Measurements from ENCODE around the gene LLGL2. TPM values are rescaled to one million over a fixed set of nuclear protein-coding genes. Genes with fewer than 3 reads are reported as not detected.
A peak's percentile ranks its signal among the peaks of the same experiment; 100 is the strongest.

The LLGL2 gene
- total and polyA plus RNA-seq, 3 experiments from 2014 or later, result 17.1 to 39.5 (median 17.8) TPM

DNA sequence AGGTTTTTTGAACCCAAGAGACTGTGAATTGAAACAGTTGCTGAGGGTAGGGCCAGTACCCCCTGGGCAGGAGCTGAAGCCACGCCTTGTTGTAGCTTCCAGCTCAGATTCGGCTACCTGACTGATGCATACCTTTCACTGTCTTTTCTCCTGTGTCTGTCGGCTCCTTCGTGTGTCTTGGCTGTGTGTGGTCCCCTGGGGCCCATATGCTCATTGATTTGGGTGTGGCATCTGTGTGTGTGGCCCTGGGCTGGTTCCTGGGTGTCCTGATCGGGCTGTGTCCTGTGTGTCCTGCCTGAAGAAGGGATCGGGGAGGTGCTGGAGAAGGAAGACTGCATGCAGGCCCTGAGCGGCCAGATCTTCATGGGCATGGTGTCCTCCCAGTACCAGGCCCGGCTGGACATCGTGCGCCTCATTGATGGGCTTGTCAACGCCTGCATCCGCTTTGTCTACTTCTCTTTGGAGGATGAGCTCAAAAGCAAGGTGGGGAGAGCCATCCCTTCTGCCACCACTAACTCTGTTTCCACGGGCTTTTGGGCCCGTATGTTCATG, 31.1 kb upstream of the LLGL2 start:
- H3K4me1 Mint-ChIP-seq, result peaks cover 0 to 2% (median 0%) of the 10 kb centered on the region in 3 donors
- no peaks in the 10 kb centered on the region for H3K9me3 Mint-ChIP-seq
- POLR2A ChIA-PET, result no interaction called here
- H3K27me3 Mint-ChIP-seq, result no peaks in the 10 kb centered on the region
- no peak overlapping the region for H3K27ac ChIP-seq (ENCODE audit: low read depth, low read length)
- no peaks in the 10 kb centered on the region for H3K4me1 ChIP-seq (ENCODE audit: insufficient read depth, low read length)
- H3K36me3 Mint-ChIP-seq, result peaks cover 0 to 80% (median 4%) of the 10 kb centered on the region in 3 donors
- CTCF ChIA-PET, result no interaction called here
- no peak overlapping the region for H3K4me3 ChIP-seq (ENCODE audit: low read length)
- peaks cover 9% of the 10 kb centered on the region for H3K36me3 ChIP-seq (ENCODE audit: insufficient read depth, low read length)
- H3K4me3 Mint-ChIP-seq, result no peak overlapping the region
- H3K9me3 ChIP-seq (ENCODE audit: low read length), result no peaks in the 10 kb centered on the region
- no peak overlapping the region for H3K27ac Mint-ChIP-seq
- no peaks in the 10 kb centered on the region for H3K27me3 ChIP-seq (ENCODE audit: insufficient read depth, low read length, poor library complexity, severe bottlenecking)
- no peak for DNase-seq

DNA sequence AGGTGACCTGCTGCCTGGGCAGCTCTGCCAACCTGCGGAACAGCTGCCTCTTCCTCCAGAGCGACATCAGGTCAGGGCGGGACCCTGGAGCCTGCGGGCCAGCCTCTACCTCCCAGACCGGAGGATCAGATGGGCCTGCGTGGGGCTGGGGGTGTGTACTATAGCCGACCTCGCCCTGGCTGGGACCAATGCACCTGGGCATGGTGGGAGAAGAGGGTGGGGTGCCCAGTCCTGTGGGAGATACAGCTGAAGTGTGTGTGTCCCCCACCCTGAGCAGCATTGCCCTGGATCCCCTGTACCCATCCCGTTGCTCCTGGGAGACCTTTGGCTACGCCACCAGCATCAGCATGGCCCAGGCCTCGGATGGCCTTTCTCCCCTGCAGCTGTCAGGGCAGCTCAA, 29.5 kb upstream of the LLGL2 start:
- Histone ChIP-seq H3K4me3 (ENCODE audit: low read length) (no peak overlapping the region), H3K4me1 (ENCODE audit: insufficient read depth, low read length) (no peaks in the 10 kb centered on the region), H3K9me3 (ENCODE audit: low read length) (no peaks in the 10 kb centered on the region), H3K27me3 (ENCODE audit: insufficient read depth, low read length, poor library complexity, severe bottlenecking) (no peaks in the 10 kb centered on the region), H3K27ac (ENCODE audit: low read depth, low read length) (no peak overlapping the region), H3K36me3 (ENCODE audit: insufficient read depth, low read length) (peaks cover 9% of the 10 kb centered on the region)
- Mint-ChIP-seq H3K9me3 (no peaks in the 10 kb centered on the region), H3K4me1 (no peaks in the 10 kb centered on the region), H3K4me3 (no peak overlapping the region), H3K27me3 (no peaks in the 10 kb centered on the region), H3K27ac (peak overlapping the region in 1 of 8 donors; percentile 60), H3K36me3 (peaks cover 0 to 86% (median 4%) of the 10 kb centered on the region in 3 donors)
- ChIA-PET CTCF (no interaction called here), POLR2A (no interaction called here)
- no peak for DNase-seq

DNA sequence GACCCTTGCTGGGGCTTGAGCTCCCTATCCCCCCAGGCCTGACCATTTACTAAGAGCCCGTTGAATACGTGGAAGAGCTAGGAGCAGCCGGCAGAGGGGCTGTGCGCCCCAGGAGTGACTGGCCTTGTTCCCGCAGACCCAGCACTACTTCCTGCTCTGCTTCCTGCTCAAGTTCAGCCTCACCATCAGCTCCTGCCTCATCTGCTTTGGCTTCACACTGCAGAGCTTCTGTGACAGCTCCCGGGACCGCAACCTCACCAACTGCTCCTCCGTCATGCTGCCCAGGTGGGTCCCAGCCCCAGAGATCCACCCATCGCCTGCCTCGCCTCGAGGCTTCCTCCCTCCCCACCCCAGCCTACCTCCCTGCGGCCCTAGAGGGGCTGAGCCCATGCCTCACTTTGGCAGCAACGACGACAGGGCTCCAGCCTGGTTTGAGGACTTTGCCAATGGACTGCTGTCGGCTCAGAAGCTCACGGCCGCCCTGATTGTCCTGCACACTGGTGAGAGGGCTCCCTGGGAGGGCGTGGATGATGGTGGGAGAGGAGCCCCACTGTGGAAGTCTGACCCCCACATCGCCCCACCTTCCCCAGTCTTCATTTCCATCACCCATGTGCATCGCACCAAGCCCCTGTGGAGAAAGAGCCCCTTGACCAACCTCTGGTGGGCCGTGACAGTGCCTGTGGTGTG, 27.3 kb upstream of the LLGL2 start:
- no peak for DNase-seq
- ChIA-PET CTCF (interaction anchor here (1.2 kb wide), 1 partner anchor 17 kb away, joined by 4 read pairs; no protein-coding TSS in a partner anchor), POLR2A (no interaction called here)
- H3K36me3 ChIP-seq (ENCODE audit: insufficient read depth, low read length), result peaks cover 9% of the 10 kb centered on the region
- H3K4me3 ChIP-seq (ENCODE audit: low read length), result no peak overlapping the region
- Mint-ChIP-seq H3K9me3 (no peaks in the 10 kb centered on the region), H3K4me3 (no peak overlapping the region), H3K4me1 (no peaks in the 10 kb centered on the region), H3K36me3 (peaks cover 0 to 69% (median 4%) of the 10 kb centered on the region in 3 donors), H3K27ac (peak overlapping the region in 3 of 8 donors; percentile 28 to 72 (median 47)), H3K27me3 (no peaks in the 10 kb centered on the region)
- no peaks in the 10 kb centered on the region for H3K27me3 ChIP-seq (ENCODE audit: insufficient read depth, low read length, poor library complexity, severe bottlenecking)
- no peak overlapping the region for H3K27ac ChIP-seq (ENCODE audit: low read depth, low read length)
- no peaks in the 10 kb centered on the region for H3K4me1 ChIP-seq (ENCODE audit: insufficient read depth, low read length)
- H3K9me3 ChIP-seq (ENCODE audit: low read length), result no peaks in the 10 kb centered on the region

DNA sequence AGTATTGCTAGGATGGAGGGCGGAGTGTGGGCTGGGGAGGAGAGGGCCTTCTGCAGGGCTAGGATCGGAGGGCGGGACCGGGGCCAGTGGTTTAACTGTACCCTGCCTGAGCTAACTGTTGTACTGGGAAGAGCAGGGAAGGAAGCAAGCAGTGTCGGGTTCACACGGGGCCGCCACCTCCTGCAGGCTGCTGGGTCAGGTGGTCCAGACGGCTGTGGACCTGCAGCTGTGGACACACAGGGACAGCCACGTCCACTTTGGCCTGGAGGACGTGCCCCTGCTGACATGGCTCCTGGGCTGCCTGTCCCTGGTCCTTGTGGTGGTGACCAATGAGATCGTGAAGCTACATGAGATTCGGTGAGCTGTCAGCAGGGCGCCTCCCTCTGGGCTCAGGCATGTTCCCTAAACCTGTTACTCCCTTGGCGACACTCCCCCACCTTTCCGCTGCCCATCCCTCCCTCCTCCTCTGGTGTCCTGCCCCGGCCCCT, 26.7 kb upstream of the LLGL2 start:
- no peak for DNase-seq
- Histone ChIP-seq H3K27me3 (ENCODE audit: insufficient read depth, low read length, poor library complexity, severe bottlenecking) (no peaks in the 10 kb centered on the region), H3K4me3 (ENCODE audit: low read length) (no peak overlapping the region), H3K9me3 (ENCODE audit: low read length) (no peaks in the 10 kb centered on the region), H3K36me3 (ENCODE audit: insufficient read depth, low read length) (peaks cover 9% of the 10 kb centered on the region), H3K27ac (ENCODE audit: low read depth, low read length) (no peak overlapping the region), H3K4me1 (ENCODE audit: insufficient read depth, low read length) (no peaks in the 10 kb centered on the region)
- POLR2A ChIA-PET, result no interaction called here
- Mint-ChIP-seq H3K4me1 (no peaks in the 10 kb centered on the region), H3K4me3 (no peak overlapping the region), H3K9me3 (no peaks in the 10 kb centered on the region), H3K27ac (peak overlapping the region in 2 of 8 donors; percentile 50 to 72), H3K27me3 (no peaks in the 10 kb centered on the region), H3K36me3 (peaks cover 0 to 63% (median 4%) of the 10 kb centered on the region in 3 donors)
- CTCF ChIA-PET, result interaction anchor here (1.2 kb wide), 1 partner anchor 18 kb away, joined by 4 read pairs; no protein-coding TSS in a partner anchor

DNA sequence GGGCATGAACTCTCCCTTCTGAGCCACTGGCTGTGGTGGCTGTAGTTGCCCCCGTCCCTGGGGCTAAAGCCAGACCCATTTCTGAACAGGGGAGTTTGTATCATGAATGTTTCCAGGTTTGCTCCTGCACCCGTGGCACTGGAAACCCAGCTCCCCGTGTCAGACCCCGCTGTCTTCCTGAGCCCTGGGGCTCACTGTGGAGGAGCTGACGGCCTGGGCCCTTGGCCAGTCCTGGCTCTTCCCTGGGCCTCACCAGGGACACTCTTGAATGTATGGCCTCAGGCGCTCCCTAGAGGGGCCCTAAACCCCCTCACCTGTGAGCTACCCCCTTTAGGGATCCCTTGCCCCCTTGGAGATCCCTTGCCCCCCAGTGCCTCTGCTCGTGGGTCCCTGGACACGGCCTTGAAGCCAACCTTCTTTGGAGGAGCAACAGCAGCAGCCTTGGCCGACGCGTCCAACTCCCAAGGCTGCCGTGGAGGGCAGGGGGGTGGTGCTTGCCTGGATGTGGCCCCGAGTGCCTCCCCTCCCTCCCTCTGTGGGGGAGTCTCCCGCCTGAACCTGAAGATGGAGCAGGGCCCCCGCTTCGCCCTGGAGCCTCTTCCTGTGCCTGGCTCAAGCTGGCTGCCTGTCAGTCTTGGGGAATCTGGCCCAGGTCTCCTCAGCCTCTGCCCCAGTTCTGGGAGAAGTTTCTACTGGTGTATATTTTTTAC, 26.0 kb upstream of the LLGL2 start:
- H3K4me3 Mint-ChIP-seq, result no peak overlapping the region
- CTCF ChIA-PET, result no interaction called here
- peaks cover 0 to 4% (median 0%) of the 10 kb centered on the region in 3 donors for H3K4me1 Mint-ChIP-seq
- H3K27me3 Mint-ChIP-seq, result no peaks in the 10 kb centered on the region
- Histone ChIP-seq H3K4me3 (ENCODE audit: low read length) (no peak overlapping the region), H3K4me1 (ENCODE audit: insufficient read depth, low read length) (peaks cover 6% of the 10 kb centered on the region), H3K27ac (ENCODE audit: low read depth, low read length) (no peak overlapping the region), H3K27me3 (ENCODE audit: insufficient read depth, low read length, poor library complexity, severe bottlenecking) (no peaks in the 10 kb centered on the region), H3K36me3 (ENCODE audit: insufficient read depth, low read length) (peaks cover 4% of the 10 kb centered on the region), H3K9me3 (ENCODE audit: low read length) (no peaks in the 10 kb centered on the region)
- peak overlapping the region in 1 of 8 donors; percentile 90 for H3K27ac Mint-ChIP-seq
- POLR2A ChIA-PET, result no interaction called here
- no peak for DNase-seq
- peaks cover 0 to 57% (median 2%) of the 10 kb centered on the region in 3 donors for H3K36me3 Mint-ChIP-seq
- H3K9me3 Mint-ChIP-seq, result no peaks in the 10 kb centered on the region

DNA sequence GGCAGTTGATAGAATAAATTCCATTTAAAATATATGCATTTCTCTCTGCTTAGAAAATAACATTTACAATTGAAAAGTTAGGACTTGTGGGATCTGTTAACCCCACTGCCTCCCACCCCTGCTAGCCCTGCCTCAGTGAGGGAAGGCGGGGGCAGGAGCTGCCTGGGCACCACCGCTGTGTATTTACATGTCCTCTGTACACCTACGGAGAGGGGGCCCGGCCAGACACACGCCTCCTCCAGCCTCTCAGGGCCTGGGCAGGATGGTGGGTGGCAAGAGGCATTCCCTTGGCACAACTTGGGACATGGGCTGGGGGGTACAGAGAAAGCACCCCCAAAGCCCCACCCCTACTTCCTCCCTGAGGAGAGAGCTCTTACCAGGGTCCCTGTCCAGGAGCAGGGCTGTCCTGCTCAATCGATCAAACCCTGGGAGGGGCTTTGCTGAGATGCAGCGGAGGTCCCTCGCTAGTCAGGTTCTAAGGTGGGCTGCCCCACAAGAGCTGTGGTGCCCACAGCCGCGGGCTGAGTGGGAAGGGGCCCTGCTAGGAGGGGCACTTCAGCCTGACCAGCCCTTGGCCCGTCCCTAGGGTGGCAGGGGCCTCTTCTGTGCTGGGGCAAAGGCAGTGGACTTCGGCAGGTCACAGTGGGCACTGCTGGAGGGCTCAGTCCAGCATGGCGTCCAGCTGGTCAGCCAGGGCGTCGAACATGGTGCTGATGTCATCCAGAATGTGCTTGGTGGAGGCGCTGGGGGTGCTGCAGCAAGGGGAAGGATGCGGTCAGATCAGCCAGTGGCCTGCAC, 24.9 kb upstream of the LLGL2 start:
- H3K4me3 ChIP-seq (ENCODE audit: low read length), result no peak overlapping the region
- H3K27me3 ChIP-seq (ENCODE audit: insufficient read depth, low read length, poor library complexity, severe bottlenecking), result no peaks in the 10 kb centered on the region
- H3K4me1 Mint-ChIP-seq, result peaks cover 0 to 4% (median 0%) of the 10 kb centered on the region in 3 donors
- no peak overlapping the region for H3K27ac Mint-ChIP-seq
- no peak overlapping the region for H3K27ac ChIP-seq (ENCODE audit: low read depth, low read length)
- no peaks in the 10 kb centered on the region for H3K9me3 Mint-ChIP-seq
- ChIA-PET POLR2A (no interaction called here), CTCF (interaction anchor here (1.4 kb wide), 1 partner anchor 16 kb away, joined by 3 read pairs; the partner anchor contains the start of gene TSEN54)
- no peaks in the 10 kb centered on the region for H3K27me3 Mint-ChIP-seq
- H3K36me3 ChIP-seq (ENCODE audit: insufficient read depth, low read length), result no peaks in the 10 kb centered on the region
- no peaks in the 10 kb centered on the region for H3K9me3 ChIP-seq (ENCODE audit: low read length)
- no peak overlapping the region for H3K4me3 Mint-ChIP-seq
- DNase-seq, result no peak
- H3K36me3 Mint-ChIP-seq, result peaks cover 0 to 46% (median 1%) of the 10 kb centered on the region in 3 donors
- peaks cover 6% of the 10 kb centered on the region for H3K4me1 ChIP-seq (ENCODE audit: insufficient read depth, low read length)

DNA sequence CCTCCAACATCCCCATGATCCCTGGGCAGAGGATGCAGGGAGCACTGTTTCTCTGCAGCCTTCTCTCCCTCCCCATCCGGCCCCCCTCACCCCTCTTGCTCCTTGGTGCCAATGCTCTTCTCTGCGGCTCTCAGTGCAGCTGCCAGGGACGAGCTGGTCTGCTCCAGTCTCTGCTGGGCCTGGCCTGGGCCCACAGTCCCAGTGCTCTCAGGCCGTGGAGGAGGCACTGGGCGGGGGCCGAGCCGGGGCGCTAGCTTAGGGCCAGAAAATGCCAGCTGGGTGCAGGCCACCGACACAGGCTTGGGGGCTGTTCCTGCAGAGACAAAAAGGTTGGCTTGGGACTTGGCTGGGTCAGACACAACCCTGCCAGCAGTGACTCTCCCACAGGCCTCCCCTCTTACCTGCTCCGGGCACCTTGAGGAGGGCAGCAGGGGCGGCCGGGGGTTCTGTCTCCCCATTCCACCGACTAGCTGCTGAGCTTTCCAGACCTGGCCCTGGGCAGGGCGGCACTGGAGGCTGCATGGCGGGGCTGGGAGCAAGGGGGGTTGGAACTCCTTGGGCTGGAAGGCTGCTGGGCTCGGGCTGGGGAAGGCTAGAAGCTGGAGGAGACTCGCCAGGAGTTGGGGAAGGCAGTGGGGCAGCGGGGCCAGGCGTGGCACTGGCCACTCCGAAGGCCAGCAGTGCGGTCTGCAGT, 24.0 kb upstream of the LLGL2 start:
- Mint-ChIP-seq H3K4me1 (peaks cover 0 to 4% (median 0%) of the 10 kb centered on the region in 3 donors), H3K36me3 (peaks cover 0 to 36% (median 1%) of the 10 kb centered on the region in 3 donors), H3K4me3 (no peak overlapping the region), H3K27me3 (no peaks in the 10 kb centered on the region), H3K9me3 (no peaks in the 10 kb centered on the region), H3K27ac (no peak overlapping the region)
- H3K36me3 ChIP-seq (ENCODE audit: insufficient read depth, low read length), result no peaks in the 10 kb centered on the region
- no peaks in the 10 kb centered on the region for H3K27me3 ChIP-seq (ENCODE audit: insufficient read depth, low read length, poor library complexity, severe bottlenecking)
- POLR2A ChIA-PET, result no interaction called here
- no peak for DNase-seq
- CTCF ChIA-PET, result interaction anchor here (1.4 kb wide), 1 partner anchor 15 kb away, joined by 3 read pairs; the partner anchor contains the start of gene TSEN54
- no peaks in the 10 kb centered on the region for H3K9me3 ChIP-seq (ENCODE audit: low read length)
- H3K27ac ChIP-seq (ENCODE audit: low read depth, low read length), result no peak overlapping the region
- H3K4me1 ChIP-seq (ENCODE audit: insufficient read depth, low read length), result peaks cover 6% of the 10 kb centered on the region
- no peak overlapping the region for H3K4me3 ChIP-seq (ENCODE audit: low read length)

Measured in CD8-positive, alpha-beta memory T cell (primary cell).